H9 (cell line): ENCODE results near the gene GRIN2B. TPM values are rescaled to one million over a fixed set of nuclear protein-coding genes. Genes with fewer than 3 reads are reported as not detected.

Experiments
- DNase-seq: peaks from one replicate; pipeline ENCODE4 v3.0.0-alpha.2; 2017
- H2AFZ ChIP-seq: one replicate; pipeline ENCODE4 v1.6.1; 2013; ENCODE audit warnings: mild to moderate bottlenecking, low read length, control low read depth, moderate library complexity
- H2AK5ac ChIP-seq: 2 replicates; pipeline ENCODE4 v1.6.1; 2013; ENCODE audit warnings: low read length, control low read depth, mixed read lengths; ENCODE audit not compliant: insufficient read length
- H2BK120ac ChIP-seq: one replicate; pipeline ENCODE4 v1.6.1; 2013; ENCODE audit warnings: low read depth, mild to moderate bottlenecking, low read length, control low read depth, inconsistent platforms; ENCODE audit not compliant: poor library complexity, severe bottlenecking
- H2BK12ac ChIP-seq: 2 replicates; pipeline ENCODE4 v1.6.1; 2013; ENCODE audit warnings: low read length, control low read depth, mixed read lengths, low read depth; ENCODE audit not compliant: insufficient read length
- H2BK15ac ChIP-seq: 2 replicates; pipeline ENCODE4 v1.6.1; 2013; ENCODE audit warnings: low read depth, low read length, control low read depth
- H2BK20ac ChIP-seq: one replicate; pipeline ENCODE4 v1.6.1; 2013; ENCODE audit warnings: low read depth, mild to moderate bottlenecking, low read length, control low read depth, inconsistent platforms; ENCODE audit not compliant: poor library complexity, severe bottlenecking
- H2BK5ac ChIP-seq: 2 replicates; pipeline ENCODE4 v1.6.1; 2013; ENCODE audit warnings: low read length, control low read depth, mixed read lengths; ENCODE audit not compliant: insufficient read length
- H3K14ac ChIP-seq: 2 replicates; pipeline ENCODE4 v1.6.1; 2013; ENCODE audit warnings: low read length, control low read depth; ENCODE audit not compliant: insufficient read depth
- H3K18ac ChIP-seq: 2 replicates; pipeline ENCODE4 v1.6.1; 2013; ENCODE audit warnings: low read depth, mild to moderate bottlenecking, mixed read lengths, low read length, control low read depth; ENCODE audit not compliant: insufficient read length
- H3K23ac ChIP-seq: 2 replicates; pipeline ENCODE4 v1.6.1; 2013; ENCODE audit warnings: low read length, control low read depth, mixed read lengths, low read depth; ENCODE audit not compliant: insufficient read length
- H3K23me2 ChIP-seq: 2 replicates; pipeline ENCODE4 v1.6.1; 2013; ENCODE audit warnings: low read depth, mild to moderate bottlenecking, mixed read lengths, low read length, control low read depth; ENCODE audit not compliant: insufficient read length, poor library complexity, severe bottlenecking
- H3K27ac ChIP-seq: 2 replicates; pipeline ENCODE4 v1.5.1; 2013; ENCODE audit warnings: low read length, control low read depth, mixed read lengths, low read depth; ENCODE audit not compliant: insufficient read length
- H3K27me3 ChIP-seq: 2 replicates; pipeline ENCODE4 v1.6.1; 2013; ENCODE audit warnings: low read length, control low read depth, inconsistent platforms; ENCODE audit not compliant: insufficient read depth
- H3K4ac ChIP-seq: 2 replicates; pipeline ENCODE4 v1.6.1; 2013; ENCODE audit warnings: low read depth, mild to moderate bottlenecking, control low read depth, inconsistent platforms, low read length, moderate library complexity
- H3K4me1 ChIP-seq: 2 replicates; pipeline ENCODE4 v1.6.1; 2013; ENCODE audit warnings: low read length, control low read depth, inconsistent platforms; ENCODE audit not compliant: insufficient read depth
- H3K4me2 ChIP-seq: 2 replicates; pipeline ENCODE4 v1.6.1; 2013; ENCODE audit warnings: low read length, control low read depth, mixed read lengths; ENCODE audit not compliant: insufficient read length, insufficient read depth
- H3K56ac ChIP-seq: 2 replicates; pipeline ENCODE4 v1.6.1; 2013; ENCODE audit warnings: low read depth, mild to moderate bottlenecking, mixed read lengths, low read length, control low read depth; ENCODE audit not compliant: insufficient read length
- H3K79me1 ChIP-seq: 2 replicates; pipeline ENCODE4 v1.6.1; 2013; ENCODE audit warnings: low read depth, mild to moderate bottlenecking, moderate library complexity, low read length, control low read depth, inconsistent platforms; ENCODE audit not compliant: insufficient read depth, poor library complexity, severe bottlenecking
- H3K79me2 ChIP-seq: 2 replicates; pipeline ENCODE4 v1.6.1; 2013; ENCODE audit warnings: low read length, control low read depth, inconsistent platforms; ENCODE audit not compliant: insufficient read depth
- H3K9ac ChIP-seq: 2 replicates; pipeline ENCODE4 v1.6.1; 2013; ENCODE audit warnings: low read length, control low read depth, mixed read lengths; ENCODE audit not compliant: insufficient read length; ENCODE audit errors: extremely low read depth
- H3K9me3 ChIP-seq: one replicate; pipeline ENCODE4 v1.6.1; 2013; ENCODE audit warnings: low read depth, low read length, inconsistent platforms; ENCODE audit not compliant: control insufficient read depth
- H3T11ph ChIP-seq: one replicate; pipeline ENCODE4 v1.6.1; 2013; ENCODE audit warnings: mild to moderate bottlenecking, low read length, control low read depth, inconsistent platforms
- H4K20me1 ChIP-seq: one replicate; pipeline ENCODE4 v1.6.1; 2013; ENCODE audit not compliant: control insufficient read depth, insufficient read length, insufficient read depth
- H4K5ac ChIP-seq: 2 replicates; pipeline ENCODE4 v1.6.1; 2013; ENCODE audit warnings: low read depth, mild to moderate bottlenecking, mixed read lengths, low read length, control low read depth; ENCODE audit not compliant: insufficient read length
- H4K8ac ChIP-seq: replicated peaks from 2 replicates; pipeline ENCODE4 v1.6.1; 2013; ENCODE audit warnings: low read length, control low read depth, mixed read lengths, low read depth; ENCODE audit not compliant: insufficient read length
- H4K91ac ChIP-seq: 2 replicates; pipeline ENCODE4 v1.6.1; 2013; ENCODE audit warnings: low read depth, mild to moderate bottlenecking, moderate library complexity, mixed read lengths, low read length, control low read depth; ENCODE audit not compliant: insufficient read length
- H3K27ac Mint-ChIP-seq, 3 experiments: 2 replicates in 2 of 3; 3 replicates in 1 of 3; pipeline ENCODE4 v1.8.0; 2020 to 2021; ENCODE audit warnings: mixed read lengths in 3 of 3, mild to moderate bottlenecking in 1 of 3, moderate library complexity in 1 of 3
- H3K27me3 Mint-ChIP-seq: 2 replicates; pipeline ENCODE4 v1.8.0; 2021; ENCODE audit warnings: low read depth, mild to moderate bottlenecking, moderate library complexity, mixed read lengths
- H3K36me3 Mint-ChIP-seq, 3 experiments: 2 replicates in 2 of 3; 3 replicates in 1 of 3; pipeline ENCODE4 v1.8.0; 2020 to 2021; ENCODE audit warnings: low read depth in 3 of 3, mixed read lengths in 3 of 3; ENCODE audit not compliant: insufficient read depth in 1 of 3
- H3K4me1 Mint-ChIP-seq, 2 experiments: 2 replicates each; pipeline ENCODE4 v1.8.0; 2020; ENCODE audit warnings: mixed read lengths in 2 of 2
- H3K4me3 Mint-ChIP-seq, 2 experiments: 2 replicates in 1 of 2; 3 replicates in 1 of 2; pipeline ENCODE4 v1.8.0; 2020 to 2021; ENCODE audit warnings: mild to moderate bottlenecking in 2 of 2, mixed read lengths in 2 of 2, moderate library complexity in 1 of 2
- H3K9me3 Mint-ChIP-seq, 2 experiments: 2 replicates in 1 of 2; 3 replicates in 1 of 2; pipeline ENCODE4 v1.8.0; 2020; ENCODE audit warnings: mild to moderate bottlenecking in 2 of 2, mixed read lengths in 2 of 2, moderate library complexity in 1 of 2
- WGBS: extraction: QIAGEN DNeasy Blood & Tissue Kit; methylation state at CpG from one replicate; pipeline ENCODE4 v1.1.7; 2013; ENCODE audit warnings: missing lambda C conversion rate, low lambda C conversion rate, mixed read lengths; ENCODE audit not compliant: insufficient read length; ENCODE audit errors: extremely low coverage; 5-methylcytosine and 5-hydroxymethylcytosine counted together
- total RNA-seq: library from RNA; stranded (reverse); gene quantifications from 2 replicates; pipeline ENCODE4 v1.2.1, GENCODE V29; 2021
- TF ChIP-seq, protein P1 (sequence below): fragments of 200-600 bp; sonication (generic); conservative IDR thresholded peaks from 3 replicates; pipeline ENCODE4 v1.8.0; 2021; ENCODE audit warnings: antibody characterized with exemption, mild to moderate bottlenecking

GRIN2B gene
- total RNA-seq, 1 experiment from 2014 or later = 0.13 TPM

DNA sequence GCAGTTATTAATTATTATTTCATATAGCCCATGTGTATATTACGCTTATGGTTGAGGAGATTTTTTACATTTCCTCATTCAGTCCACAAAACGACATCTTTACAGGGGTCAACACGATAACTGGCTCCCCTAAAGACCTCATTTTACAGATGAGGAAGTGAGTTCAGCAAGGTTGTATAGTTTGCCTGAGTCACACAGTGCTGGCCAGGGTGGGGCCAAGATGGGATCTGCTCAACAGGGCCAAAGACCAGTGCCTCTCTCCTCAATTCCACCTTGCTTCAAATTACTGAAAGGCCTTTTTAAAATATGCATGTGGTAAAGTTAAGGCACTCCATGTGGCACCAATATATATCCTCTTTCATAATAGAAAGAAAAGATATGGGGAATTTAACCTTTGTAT lies 13.1 kb downstream of the GRIN2B start:
- H3K4ac ChIP-seq = no peak overlapping the region
- H2AFZ ChIP-seq = no peak overlapping the region
- H3K4me1 ChIP-seq = no peaks in the 10 kb centered on the region; the same call in 1 of the 2 replicates
- no peak overlapping the region for H2BK120ac ChIP-seq
- no peak overlapping the region for H3K56ac ChIP-seq
- H3K23me2 ChIP-seq = no peaks in the 10 kb centered on the region
- H4K5ac ChIP-seq = no peak overlapping the region
- DNase-seq = no peak
- H3K9me3 ChIP-seq = no peaks in the 10 kb centered on the region
- no peak overlapping the region for H3K27ac ChIP-seq
- no peak overlapping the region for H2BK12ac ChIP-seq
- no peak overlapping the region for H3K4me3 Mint-ChIP-seq
- H3K9ac ChIP-seq = no peak overlapping the region
- no peak overlapping the region for H4K91ac ChIP-seq
- no peaks in the 10 kb centered on the region for H3K9me3 Mint-ChIP-seq
- H3K79me1 ChIP-seq = no peaks in the 10 kb centered on the region
- no peak overlapping the region for H2BK20ac ChIP-seq
- H3K4me2 ChIP-seq = no peak overlapping the region
- no peaks in the 10 kb centered on the region for H3K27me3 ChIP-seq
- H2AK5ac ChIP-seq = no peak overlapping the region
- no peak overlapping the region for H3K23ac ChIP-seq
- no peaks in the 10 kb centered on the region for H3K79me2 ChIP-seq
- H4K8ac ChIP-seq = no peak overlapping the region
- H3K36me3 Mint-ChIP-seq = peaks cover 0 to under 1% (median 0%) of the 10 kb centered on the region in 3 experiments; a peak in 1 of 7 replicates
- no peaks in the 10 kb centered on the region for H4K20me1 ChIP-seq
- H3T11ph ChIP-seq = no peak overlapping the region
- H2BK15ac ChIP-seq = no peak overlapping the region
- TF ChIP-seq, protein P1, sequence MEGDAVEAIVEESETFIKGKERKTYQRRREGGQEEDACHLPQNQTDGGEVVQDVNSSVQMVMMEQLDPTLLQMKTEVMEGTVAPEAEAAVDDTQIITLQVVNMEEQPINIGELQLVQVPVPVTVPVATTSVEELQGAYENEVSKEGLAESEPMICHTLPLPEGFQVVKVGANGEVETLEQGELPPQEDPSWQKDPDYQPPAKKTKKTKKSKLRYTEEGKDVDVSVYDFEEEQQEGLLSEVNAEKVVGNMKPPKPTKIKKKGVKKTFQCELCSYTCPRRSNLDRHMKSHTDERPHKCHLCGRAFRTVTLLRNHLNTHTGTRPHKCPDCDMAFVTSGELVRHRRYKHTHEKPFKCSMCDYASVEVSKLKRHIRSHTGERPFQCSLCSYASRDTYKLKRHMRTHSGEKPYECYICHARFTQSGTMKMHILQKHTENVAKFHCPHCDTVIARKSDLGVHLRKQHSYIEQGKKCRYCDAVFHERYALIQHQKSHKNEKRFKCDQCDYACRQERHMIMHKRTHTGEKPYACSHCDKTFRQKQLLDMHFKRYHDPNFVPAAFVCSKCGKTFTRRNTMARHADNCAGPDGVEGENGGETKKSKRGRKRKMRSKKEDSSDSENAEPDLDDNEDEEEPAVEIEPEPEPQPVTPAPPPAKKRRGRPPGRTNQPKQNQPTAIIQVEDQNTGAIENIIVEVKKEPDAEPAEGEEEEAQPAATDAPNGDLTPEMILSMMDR = no peak
- no peak overlapping the region for H3K27ac Mint-ChIP-seq
- no peak overlapping the region for H2BK5ac ChIP-seq
- H3K27me3 Mint-ChIP-seq = peaks cover 11% of the 10 kb centered on the region
- H3K18ac ChIP-seq = no peak overlapping the region
- no CpG with 5 or more reads among the region's 3 CpGs for WGBS
- no peak overlapping the region for H3K14ac ChIP-seq
- H3K4me1 Mint-ChIP-seq = peaks cover 32% of the 10 kb centered on the region in 2 experiments
